KOPT-K1 (cell line): ENCODE results near the gene SLC22A6.

Source experiments
- H3K27ac ChIP-seq: fragments of 200-600 bp; sonication (generic); 2 replicates; pipeline ENCODE4 v1.5.1; 2016; ENCODE audit warnings: antibody characterized with exemption, mild to moderate bottlenecking, low read depth, low read length; ENCODE audit not compliant: poor library complexity, severe bottlenecking
- H3K36me3 ChIP-seq: fragments of 200-600 bp; sonication (generic); 2 replicates; pipeline ENCODE4 v1.5.1; 2017; ENCODE audit warnings: antibody characterized with exemption, mild to moderate bottlenecking, low read length, moderate library complexity; ENCODE audit not compliant: insufficient read depth
- H3K9me3 ChIP-seq: fragments of 200-600 bp; sonication (generic); 2 replicates; pipeline ENCODE4 v1.5.1; 2017; ENCODE audit warnings: antibody characterized with exemption, low read length, mild to moderate bottlenecking; ENCODE audit not compliant: insufficient read depth, poor library complexity, severe bottlenecking

The SLC22A6 gene

GRCh38 chr11:62984451-62984991 lies at the start of gene SLC22A6:
Gene SLC22A6 (minus strand): TSS chr11:62984967. CDS start chr11:62984690, 277 bp downstream.
- Histone ChIP-seq H3K27ac (no peak within 1 kb of the TSS), H3K36me3 (no peaks in the 10 kb centered on the region), H3K9me3 (no peaks in the 10 kb centered on the region)

GRCh38 chr11:63032457-63032856 lies 47.7 kb upstream of the SLC22A6 start:
- H3K9me3 ChIP-seq: no peaks in the 10 kb centered on the region
- H3K36me3 ChIP-seq: no peaks in the 10 kb centered on the region
- no peak overlapping the region for H3K27ac ChIP-seq

GRCh38 chr11:63023841-63024648 lies 39.3 kb upstream of the SLC22A6 start:
- no peaks in the 10 kb centered on the region for H3K9me3 ChIP-seq
- H3K27ac ChIP-seq: no peak overlapping the region
- H3K36me3 ChIP-seq: no peaks in the 10 kb centered on the region

- H3K27ac ChIP-seq: no peak overlapping the region
- no peaks in the 10 kb centered on the region for H3K36me3 ChIP-seq
- no peaks in the 10 kb centered on the region for H3K9me3 ChIP-seq
These were observed 38.6 kb upstream of the SLC22A6 start for GRCh38 chr11:63023222-63023814.

GRCh38 chr11:63022441-63022840 lies 37.7 kb upstream of the SLC22A6 start:
- Histone ChIP-seq H3K27ac (no peak overlapping the region), H3K9me3 (no peaks in the 10 kb centered on the region), H3K36me3 (no peaks in the 10 kb centered on the region)

- Histone ChIP-seq H3K9me3 (no peaks in the 10 kb centered on the region), H3K27ac (no peak overlapping the region), H3K36me3 (no peaks in the 10 kb centered on the region)
These were observed 36.0 kb upstream of the SLC22A6 start for GRCh38 chr11:63020671-63021291.

- Histone ChIP-seq H3K9me3 (no peaks in the 10 kb centered on the region), H3K27ac (no peak overlapping the region), H3K36me3 (no peaks in the 10 kb centered on the region)
These were observed 34.7 kb upstream of the SLC22A6 start for GRCh38 chr11:63019506-63019905.

- Histone ChIP-seq H3K36me3 (no peaks in the 10 kb centered on the region), H3K27ac (no peak overlapping the region)
These were observed 32.7 kb upstream of the SLC22A6 start for GRCh38 chr11:63017306-63017974.

GRCh38 chr11:63015521-63016215 lies 30.9 kb upstream of the SLC22A6 start, which contains the start of gene SLC22A8:
Gene SLC22A8 (minus strand): TSS chr11:63015841. CDS start chr11:63014958, 883 bp downstream.
- Histone ChIP-seq H3K9me3 (no peaks in the 10 kb centered on the region), H3K27ac (no peak within 1 kb of the TSS), H3K36me3 (no peaks in the 10 kb centered on the region)

More at GRCh38 chr11:63017306-63017974, 32.7 kb upstream of the SLC22A6 start:
- H3K9me3 ChIP-seq: no peaks in the 10 kb centered on the region

- Histone ChIP-seq H3K9me3 (no peaks in the 10 kb centered on the region), H3K27ac (no peak overlapping the region), H3K36me3 (no peaks in the 10 kb centered on the region)
These were observed 29.8 kb upstream of the SLC22A6 start for GRCh38 chr11:63014408-63015055.

- Histone ChIP-seq H3K36me3 (no peaks in the 10 kb centered on the region), H3K27ac (no peak overlapping the region), H3K9me3 (no peaks in the 10 kb centered on the region)
These were observed 28.1 kb upstream of the SLC22A6 start for GRCh38 chr11:63012839-63013238.

- no peak overlapping the region for H3K27ac ChIP-seq
- no peaks in the 10 kb centered on the region for H3K9me3 ChIP-seq
These were observed 27.7 kb upstream of the SLC22A6 start for GRCh38 chr11:63012430-63012829.

GRCh38 chr11:63010934-63011439 lies 26.2 kb upstream of the SLC22A6 start:
- Histone ChIP-seq H3K9me3 (no peaks in the 10 kb centered on the region), H3K36me3 (no peaks in the 10 kb centered on the region), H3K27ac (no peak overlapping the region)

More at GRCh38 chr11:63012430-63012829, 27.7 kb upstream of the SLC22A6 start:
- H3K36me3 ChIP-seq: no peaks in the 10 kb centered on the region

GRCh38 chr11:63007920-63008319 lies 23.2 kb upstream of the SLC22A6 start:
- Histone ChIP-seq H3K27ac (no peak overlapping the region), H3K36me3 (no peaks in the 10 kb centered on the region), H3K9me3 (no peaks in the 10 kb centered on the region)
